Right ventricle myocardium inferior (tissue), 1 donor: Measurements from ENCODE around the gene KCNQ5. TPM values are rescaled to one million over a fixed set of nuclear protein-coding genes. Genes with fewer than 3 reads are reported as not detected.

Experiments
- ATAC-seq: fragments of 200-7000 bp; cut with Tn5 transposase; one replicate; pipeline ENCODE4 v1.9.1; 2020; ENCODE audit warnings: mild to moderate bottlenecking, moderate library complexity
- DNase-seq: peaks from one replicate; pipeline ENCODE4 v3.0.0; 2021; ENCODE audit errors: missing footprints
- intact Hi-C: fragments of 100-400 bp; cut with DNase I; formaldehyde crosslinking; loops from one replicate; pipeline ENCODE4 v1.11.0; 2022
- total RNA-seq: library from RNA; stranded (reverse); fragmentation: NEBNext Ultra II Directional; extraction: Animal tissue kit (Norgen Biotek cat#: 25700); gene quantifications from one replicate; pipeline ENCODE4 v1.2.1, GENCODE V29; 2021
- donor health status: DM: no; HTN: yes; CAD: no; lungs with severe emphysema.

Gene KCNQ5
- total RNA-seq, 1 donor from 2014 or later, result not detected

DNA sequence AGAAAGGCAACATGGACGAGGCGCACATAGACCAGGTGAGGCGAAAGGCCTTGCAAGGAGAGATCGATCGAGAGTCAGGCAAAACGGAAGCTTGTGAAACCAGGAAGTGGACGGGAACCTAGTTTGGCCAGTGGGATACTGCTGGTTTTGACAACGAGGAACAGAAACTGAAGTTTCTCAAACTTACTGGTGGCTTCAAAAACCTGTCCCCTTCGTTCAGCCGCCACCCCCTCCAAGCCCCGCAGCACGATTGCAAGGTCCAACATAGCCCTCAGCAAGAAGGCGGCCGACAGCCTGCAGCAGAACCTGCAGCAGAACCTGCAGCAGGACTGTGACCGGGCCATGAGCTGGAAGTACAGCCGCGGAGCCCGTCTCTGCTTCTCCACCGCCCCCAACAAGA, 365.4 kb downstream of the KCNQ5 start:
- intact Hi-C loops, result no loop called here
- no peak for DNase-seq
- ATAC-seq, result no peak

DNA sequence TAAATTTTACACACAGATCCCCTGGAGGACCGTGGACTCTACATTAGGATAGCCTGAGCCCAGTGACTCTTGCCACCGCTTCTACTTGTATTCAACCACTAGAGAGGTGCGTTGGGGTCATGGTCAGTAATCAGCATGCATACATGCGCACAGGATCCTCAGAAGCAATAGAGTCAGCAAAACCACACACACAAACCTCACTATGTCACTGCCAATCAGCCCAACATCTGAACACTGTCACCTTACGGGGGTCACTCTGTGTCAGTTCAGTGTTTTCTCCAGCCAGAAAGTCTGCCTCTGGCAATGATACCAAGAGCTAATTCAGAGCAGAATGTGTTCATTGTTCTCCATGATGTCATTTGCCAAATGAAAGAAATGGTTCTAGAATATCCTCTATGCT, 378.1 kb downstream of the KCNQ5 start:
- DNase-seq (no peak), ATAC-seq (no peak)
- intact Hi-C loops, result no loop called here

DNA sequence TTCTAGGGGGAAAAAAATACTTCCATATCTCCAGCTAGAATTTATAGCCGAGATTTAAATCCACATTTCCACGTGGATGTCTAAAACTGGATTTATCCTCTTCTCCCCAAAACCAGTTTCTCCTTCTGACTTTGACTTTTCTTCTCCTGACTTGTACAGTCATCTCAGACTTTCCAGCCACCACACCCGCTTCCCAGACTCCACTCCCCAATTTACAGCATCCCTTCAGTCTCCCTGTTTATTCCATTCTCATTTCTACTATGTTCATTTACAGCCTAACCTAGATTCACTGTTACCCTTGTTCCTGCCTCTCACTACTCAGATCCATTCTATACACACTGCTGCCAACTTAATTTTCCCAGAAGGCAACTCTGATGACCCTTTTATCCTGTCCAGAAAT, 378.6 kb downstream of the KCNQ5 start:
- intact Hi-C loops, result no loop called here
- ATAC-seq (no peak), DNase-seq (no peak)

DNA sequence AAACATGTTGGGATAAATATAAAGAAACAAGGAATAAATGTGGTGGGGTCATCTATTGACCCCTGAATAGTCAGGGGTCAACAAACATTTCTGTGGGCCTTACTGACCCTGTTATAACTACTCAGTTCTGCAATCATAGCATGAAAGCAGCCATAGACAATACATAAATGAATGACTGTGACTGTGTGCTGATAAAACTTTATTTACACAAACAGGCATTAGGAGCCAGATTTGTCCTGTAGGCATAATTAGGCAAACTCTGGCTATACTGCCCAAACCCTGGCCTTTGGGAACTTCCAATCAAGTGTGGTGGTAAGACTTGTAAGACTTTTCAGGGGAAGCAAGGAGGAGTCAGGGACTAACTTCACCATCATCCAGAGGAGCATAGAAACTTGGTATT, 380.7 kb downstream of the KCNQ5 start:
- intact Hi-C loops, result no loop called here
- DNase-seq (no peak), ATAC-seq (no peak)

DNA sequence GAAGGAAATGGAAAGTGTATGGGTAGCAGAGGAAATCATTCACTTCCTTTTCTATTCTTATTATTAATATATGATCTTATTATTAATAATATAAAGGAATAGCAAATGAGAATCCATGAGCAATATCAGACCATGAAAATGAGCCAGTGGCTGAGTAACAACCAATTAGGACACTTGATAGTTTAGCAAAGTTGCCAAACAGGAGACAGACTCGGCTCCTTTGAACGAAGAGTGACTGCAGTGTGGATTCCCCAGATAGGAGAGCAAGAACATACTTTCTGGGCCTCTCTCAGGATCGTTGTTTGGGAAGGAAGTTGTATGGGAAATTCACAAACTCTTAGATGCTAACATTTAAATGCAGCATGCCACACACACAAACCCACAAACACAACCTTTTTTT, 381.4 kb downstream of the KCNQ5 start:
- no peak for DNase-seq
- ATAC-seq, result no peak
- intact Hi-C loops, result no loop called here

DNA sequence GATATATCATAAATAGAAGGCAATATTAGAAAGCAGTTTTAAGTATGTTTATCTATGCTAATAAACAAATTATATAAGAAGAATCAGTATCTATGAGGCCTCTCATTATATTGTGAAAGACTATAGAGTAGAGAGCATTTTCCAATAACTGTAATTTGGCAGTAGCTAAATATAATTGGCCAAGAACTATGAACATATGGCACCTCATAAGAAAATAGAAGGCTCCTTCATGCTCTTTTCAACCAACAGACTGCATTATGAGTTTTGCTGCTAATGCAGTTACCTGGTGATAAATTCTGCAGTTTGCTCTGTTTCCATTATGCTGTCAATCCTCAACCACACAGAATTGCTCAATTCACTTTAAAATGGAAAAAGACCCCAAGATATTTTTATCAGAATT, 382.4 kb downstream of the KCNQ5 start:
- intact Hi-C loops, result no loop called here
- no peak for DNase-seq
- ATAC-seq, result no peak

DNA sequence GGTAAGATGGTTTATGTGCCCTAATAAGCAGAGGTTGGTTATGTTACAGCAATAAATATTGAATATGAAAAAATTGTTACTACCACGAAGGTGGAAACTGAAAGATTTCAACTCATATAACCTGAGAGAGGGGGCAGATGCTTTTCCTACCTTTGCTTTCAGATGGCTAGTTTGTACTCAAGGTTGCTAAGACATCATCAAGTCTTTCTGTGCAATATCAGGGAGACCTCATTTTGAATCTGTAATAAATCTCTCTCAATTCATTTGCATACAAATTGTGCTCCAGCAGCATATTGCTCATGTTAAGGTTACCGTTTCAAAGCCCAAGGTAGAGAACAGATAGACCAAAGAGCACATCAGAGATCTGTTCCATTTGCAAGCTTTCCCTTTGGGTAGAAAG, 383.0 kb downstream of the KCNQ5 start:
- no peak for DNase-seq
- intact Hi-C loops, result no loop called here
- no peak for ATAC-seq

DNA sequence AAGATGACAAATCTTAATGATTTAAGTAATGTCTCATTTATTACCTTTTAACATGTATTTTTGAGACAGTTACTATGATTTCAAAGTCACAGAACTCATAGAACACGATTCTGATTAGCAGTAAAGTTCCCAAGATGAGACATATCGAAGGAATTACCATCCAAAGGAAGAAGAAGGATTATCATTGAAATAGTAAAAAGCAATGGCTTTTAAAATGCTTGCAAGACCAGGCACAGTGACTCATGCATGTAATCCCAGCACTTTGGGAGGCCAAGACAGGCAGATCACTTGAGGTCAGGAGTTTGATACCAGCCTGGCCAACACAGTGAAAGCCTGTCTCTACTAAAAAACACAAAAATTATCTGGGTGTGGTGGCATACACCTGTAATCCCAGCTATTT, 384.3 kb downstream of the KCNQ5 start:
- DNase-seq (no peak), ATAC-seq (no peak)
- intact Hi-C loops, result no loop called here

DNA sequence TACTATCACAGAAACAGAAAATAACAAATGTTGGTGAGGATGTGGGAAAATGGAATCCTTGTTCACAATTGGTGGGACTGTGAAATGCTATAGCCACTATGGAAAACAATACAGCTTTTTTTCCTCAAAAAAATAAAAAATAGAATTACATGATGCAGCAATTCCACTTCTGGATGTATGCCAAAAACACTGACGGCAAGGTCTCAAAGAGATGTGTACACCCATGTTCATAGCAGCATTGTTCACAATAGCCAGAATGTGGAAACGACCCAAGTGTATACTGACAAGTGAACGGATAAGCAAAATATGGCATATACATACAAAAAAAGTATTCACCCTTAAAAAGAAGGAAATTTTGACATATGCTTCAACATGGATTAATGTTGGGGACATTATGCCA, 390.1 kb downstream of the KCNQ5 start:
- ATAC-seq, result no peak
- no peak for DNase-seq
- intact Hi-C loops, result no loop called here

DNA sequence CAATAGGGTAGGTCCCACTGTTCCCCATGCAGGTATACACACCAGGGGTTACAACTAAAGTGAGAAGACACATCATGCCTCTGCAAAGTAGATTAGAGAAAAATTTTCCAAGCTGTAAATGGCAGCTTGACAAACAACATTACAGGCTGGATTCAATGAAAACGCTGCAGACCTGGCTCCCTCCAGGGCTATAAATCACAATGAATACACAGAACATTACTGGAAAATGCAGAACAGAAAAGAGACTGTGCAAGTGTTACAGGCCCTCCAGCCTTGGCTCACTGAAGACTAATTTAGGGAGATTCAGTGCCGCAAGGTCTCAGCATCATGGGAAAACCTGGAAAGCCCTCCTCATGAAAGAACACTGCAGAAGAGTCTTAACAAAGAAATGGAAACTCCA, 395.6 kb downstream of the KCNQ5 start:
- intact Hi-C loops, result no loop called here
- no peak for DNase-seq
- no peak for ATAC-seq

DNA sequence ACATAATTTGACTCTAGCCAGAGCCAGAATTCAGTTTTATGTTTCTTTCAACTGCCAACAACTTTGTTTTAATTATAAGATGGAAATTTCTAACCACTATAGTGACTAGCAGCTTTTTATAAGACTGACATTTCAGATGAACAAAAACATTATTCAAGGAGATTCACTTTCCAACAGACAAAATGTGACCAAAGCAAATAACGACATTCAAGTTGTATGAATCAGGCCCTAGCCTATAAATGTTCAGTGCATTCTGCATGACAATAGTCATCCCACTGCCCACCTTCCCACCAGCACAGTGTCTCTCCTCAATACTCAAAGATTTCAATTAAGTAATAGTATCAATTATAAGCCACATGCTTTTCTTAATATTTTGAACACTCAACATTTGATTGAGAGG, 402.7 kb downstream of the KCNQ5 start:
- ATAC-seq, result no peak
- intact Hi-C loops, result no loop called here
- no peak for DNase-seq

DNA sequence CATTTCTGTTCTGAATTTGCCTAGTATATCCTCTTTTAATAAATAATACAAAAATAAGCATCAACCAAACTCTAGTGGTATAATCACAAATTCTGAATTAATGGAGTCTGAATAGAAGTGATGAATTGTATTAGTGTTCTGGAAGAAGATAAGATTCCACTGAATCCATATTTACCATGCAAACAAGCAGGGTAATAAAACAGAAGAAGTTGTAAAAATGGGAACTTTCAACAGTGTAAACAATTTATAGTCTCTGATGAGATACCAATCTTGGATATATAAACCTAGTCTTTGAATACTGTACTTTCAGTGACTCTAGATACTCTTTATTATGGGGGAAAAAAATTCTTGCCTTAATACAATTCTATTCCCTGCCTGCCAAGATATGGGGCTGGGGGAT, 405.8 kb downstream of the KCNQ5 start:
- intact Hi-C loops, result no loop called here
- ATAC-seq (no peak), DNase-seq (no peak)

DNA sequence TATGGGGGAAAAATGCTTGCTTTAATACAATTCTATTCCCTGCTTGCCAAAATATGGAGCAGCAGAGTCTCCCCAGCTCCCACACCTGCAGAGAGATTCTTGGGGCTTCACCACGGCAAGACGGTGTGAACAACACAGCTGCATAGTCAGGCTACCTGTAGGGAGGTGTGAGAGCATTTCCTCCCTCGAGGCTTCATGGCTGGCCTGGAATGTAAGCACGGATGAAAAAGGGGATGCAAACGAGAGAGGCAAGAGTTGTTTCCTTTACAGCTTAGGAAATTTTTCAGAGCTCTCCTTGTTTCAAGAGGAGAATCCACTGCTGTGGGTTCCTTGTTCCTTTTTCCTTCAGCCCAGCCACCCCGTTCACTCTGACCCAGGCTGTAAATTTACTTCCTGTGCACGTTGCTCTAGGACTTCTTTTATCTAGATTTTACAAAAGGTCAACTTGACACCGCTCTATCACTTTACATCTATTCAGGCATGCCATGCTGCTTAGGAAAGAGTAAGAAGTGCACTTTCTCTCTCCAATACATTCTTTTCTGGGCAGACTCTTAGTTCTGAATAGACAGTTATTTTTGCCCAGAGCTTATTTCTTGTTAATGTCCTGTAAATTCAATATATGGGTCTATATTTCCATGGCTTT, 406.4 kb downstream of the KCNQ5 start:
- no peak for ATAC-seq
- no peak for DNase-seq
- intact Hi-C loops, result no loop called here

DNA sequence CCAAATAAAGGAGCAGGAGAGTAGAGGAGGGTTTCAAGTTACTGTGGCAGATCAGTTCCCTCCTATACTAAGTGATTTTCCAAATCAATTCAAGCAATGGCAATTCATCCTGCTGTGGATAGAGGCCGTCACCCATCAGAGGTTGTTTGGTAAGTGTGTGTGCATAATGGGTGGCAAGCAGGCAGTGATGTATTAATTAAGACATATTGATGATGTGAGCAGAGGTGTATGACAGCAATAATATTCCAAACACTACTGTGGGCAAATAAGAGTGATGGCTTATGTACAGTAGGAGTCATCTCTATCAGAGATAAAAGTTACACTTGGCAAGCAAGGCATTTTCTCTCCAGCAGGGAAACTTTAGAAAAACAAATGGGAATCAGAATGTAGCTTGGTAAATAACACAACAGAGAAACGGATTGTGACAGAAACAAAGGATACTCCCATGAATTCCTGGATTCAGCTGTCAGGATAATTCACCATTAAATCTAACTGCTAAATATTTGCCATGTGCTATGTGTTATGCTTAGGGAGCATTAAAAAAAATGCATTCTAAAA, 407.1 kb downstream of the KCNQ5 start:
- DNase-seq, result no peak
- intact Hi-C loops, result no loop called here
- no peak for ATAC-seq

DNA sequence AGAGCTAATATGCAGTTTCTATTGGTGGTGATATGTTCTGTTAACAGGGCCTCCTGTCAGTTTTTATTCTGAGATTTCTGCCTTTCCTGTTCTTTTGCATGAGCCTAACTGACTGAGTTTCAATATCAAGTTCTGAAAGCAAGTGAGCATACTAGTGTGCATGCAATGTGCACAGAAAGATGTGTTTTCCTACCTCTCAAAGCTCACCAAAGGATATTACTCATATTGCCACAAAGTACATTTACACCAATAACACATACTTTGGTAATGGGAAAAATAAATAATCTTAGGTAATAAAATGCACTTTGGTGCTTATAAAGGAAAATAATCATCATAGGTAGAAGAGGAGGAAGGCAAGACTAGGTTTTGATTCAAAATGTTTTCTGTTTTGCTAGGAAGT, 408.4 kb downstream of the KCNQ5 start:
- ATAC-seq (no peak), DNase-seq (no peak)
- intact Hi-C loops, result no loop called here

DNA sequence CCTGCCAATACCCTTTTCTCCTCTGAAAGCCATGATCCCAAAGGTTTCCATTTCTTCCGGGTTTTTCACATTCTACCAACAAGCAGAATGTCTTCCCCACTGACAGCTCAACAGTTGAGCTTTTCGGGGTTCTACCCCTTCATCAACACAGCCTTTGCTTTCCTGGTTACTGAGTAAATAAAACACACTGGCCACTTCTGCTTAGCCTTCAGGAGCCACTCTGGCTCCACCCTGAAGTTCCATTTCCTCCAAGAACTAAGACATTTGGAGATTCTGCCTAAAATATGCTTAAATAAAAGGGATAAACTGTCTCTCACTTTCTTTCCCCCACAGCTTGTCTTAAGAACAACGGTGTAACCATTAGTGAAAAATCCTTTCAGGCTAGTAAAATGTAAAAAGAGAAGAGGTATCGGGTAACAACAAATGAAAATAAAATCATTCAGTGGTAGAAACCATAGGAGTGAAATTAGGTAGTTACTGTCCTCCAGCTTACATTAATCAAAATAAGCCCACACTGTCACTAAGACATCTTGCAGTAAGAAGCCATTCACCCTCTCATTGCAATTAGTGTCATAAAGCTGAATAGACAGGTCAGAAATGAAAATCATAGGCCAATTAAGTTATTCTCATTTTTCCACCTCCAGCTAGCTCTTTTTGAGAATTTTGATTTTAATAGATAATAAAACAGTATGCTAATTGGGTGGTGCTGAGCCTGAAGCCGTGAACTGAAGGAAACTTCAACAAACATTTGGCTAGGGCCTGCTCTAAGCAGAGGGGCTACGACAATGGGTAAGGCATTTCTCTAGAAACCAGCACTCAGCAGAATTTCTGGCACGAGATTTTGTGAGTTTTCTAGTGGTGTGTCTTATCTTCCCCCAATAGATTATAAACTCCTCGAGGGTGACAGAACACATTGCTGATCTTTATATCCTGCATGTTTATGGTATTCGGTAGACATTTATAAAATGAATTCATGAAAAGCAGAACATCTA, 409.2 kb downstream of the KCNQ5 start:
- DNase-seq, result no peak
- ATAC-seq, result no peak
- intact Hi-C loops, result no loop called here

DNA sequence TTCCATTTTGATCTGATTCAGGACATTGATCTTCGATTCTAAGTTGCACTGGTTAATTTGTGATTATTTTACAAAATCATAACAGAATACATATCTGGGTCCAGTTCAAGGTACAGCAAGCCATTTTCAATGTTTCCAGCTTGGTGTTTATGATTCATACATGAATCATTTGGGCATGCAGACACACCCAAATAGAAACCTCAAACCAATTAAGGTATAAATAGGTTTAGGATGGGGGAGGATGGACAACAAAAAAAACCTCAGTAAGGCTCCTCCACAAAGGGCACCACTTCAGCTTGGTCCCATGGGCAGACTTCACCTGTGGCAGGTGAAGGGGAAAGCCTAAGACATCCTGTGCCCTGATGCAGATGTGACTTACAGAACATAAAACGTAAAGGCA, 410.7 kb downstream of the KCNQ5 start:
- ATAC-seq (no peak), DNase-seq (no peak)
- intact Hi-C loops, result no loop called here

DNA sequence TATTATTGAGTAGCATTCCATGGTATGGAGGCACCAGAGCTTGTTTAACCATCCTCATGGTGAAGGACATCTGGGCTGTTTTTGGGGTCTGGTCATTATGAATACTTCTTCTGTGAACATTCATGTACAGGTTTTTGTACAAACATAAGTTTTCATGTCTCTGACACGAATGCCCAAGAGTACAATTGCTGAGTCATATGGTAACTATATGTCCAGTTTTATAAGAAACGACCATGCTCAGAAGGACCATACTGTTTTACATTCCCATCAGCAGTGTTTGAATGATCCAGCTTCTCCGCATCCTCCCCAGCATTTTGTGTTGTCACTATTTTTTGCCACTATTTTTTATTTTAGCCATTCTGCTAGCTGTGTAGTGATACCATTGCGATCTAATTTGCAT, 414.8 kb downstream of the KCNQ5 start:
- ATAC-seq, result no peak
- no peak for DNase-seq
- intact Hi-C loops, result no loop called here

DNA sequence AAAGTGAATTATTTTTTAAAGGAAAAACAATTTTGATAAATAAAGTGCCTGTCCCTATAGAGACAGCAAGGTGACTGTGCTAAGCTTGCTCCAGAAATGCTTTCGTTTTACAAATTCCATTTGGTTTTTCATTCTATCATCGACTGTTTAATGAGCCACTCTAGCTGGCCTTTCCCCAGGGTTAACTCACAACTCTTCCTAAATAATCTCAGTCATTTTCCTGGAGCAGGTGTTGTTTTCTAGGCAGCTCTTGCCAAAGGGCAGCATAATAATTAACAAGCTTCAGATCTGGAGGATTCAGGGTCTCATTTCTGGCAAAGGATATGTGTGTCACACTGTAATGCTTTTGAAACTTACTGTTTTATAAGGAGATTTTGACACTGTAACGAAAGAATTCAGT, 419.2 kb downstream of the KCNQ5 start:
- intact Hi-C loops, result no loop called here
- ATAC-seq, result no peak

DNA sequence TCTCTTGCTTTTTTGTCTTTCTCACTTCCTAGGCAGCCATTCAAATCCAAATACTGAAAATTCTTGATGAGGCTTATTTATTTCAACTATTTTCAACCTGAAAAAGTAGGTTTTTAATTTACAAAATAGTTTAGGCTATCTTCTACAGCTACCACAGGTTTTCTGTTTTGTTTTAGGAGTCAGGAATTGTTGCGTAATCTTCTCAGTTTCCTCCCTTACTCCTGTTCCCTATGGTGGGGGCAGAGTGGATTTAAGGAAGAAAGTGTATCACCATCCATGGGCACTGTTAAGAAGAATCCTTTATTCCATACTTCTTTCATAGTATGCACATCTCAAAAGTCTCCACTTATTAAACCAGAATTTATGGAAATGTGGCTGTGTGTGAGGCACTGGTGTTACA, 421.0 kb downstream of the KCNQ5 start:
- intact Hi-C loops, result no loop called here
- ATAC-seq, result no peak
- DNase-seq, result no peak

More for the DNA sequence above, 419.2 kb downstream of the KCNQ5 start:
- no peak for DNase-seq
